GM23338 (cell line): ENCODE results near the gene RASIP1. TPM values are rescaled to one million over a fixed set of nuclear protein-coding genes. Genes with fewer than 3 reads are reported as not detected.

ENCODE experiments used
- ATAC-seq: fragments of 200-7000 bp; cut with Tn5 transposase; 3 replicates; pipeline ENCODE4 v1.9.1; 2020
- DNase-seq: peaks from one replicate; pipeline ENCODE4 v3.0.0-alpha.2; 2015; ENCODE audit warnings: low spot score
- H2AFZ ChIP-seq: fragments of 200-600 bp; sonication (generic); 2 replicates; pipeline ENCODE4 v1.8.0; 2016; ENCODE audit warnings: antibody characterized with exemption, mild to moderate bottlenecking, moderate library complexity
- H3F3A ChIP-seq: fragments of 200-600 bp; sonication (generic); replicated peaks from 2 replicates; pipeline ENCODE4 v1.8.0; 2017; ENCODE audit warnings: antibody characterized with exemption, mixed run types, low read depth
- H3K27ac ChIP-seq: fragments of 200-600 bp; sonication (generic); 2 replicates; pipeline ENCODE4 v1.6.1; 2016; ENCODE audit warnings: low read depth
- H3K27me3 ChIP-seq: fragments of 200-600 bp; sonication (generic); 2 replicates; pipeline ENCODE4 v1.8.0; 2016; ENCODE audit warnings: mild to moderate bottlenecking, mixed run types, moderate library complexity; ENCODE audit not compliant: insufficient read depth
- H3K36me3 ChIP-seq: fragments of 200-600 bp; sonication (generic); 2 replicates; pipeline ENCODE4 v1.8.0; 2016; ENCODE audit warnings: mild to moderate bottlenecking; ENCODE audit not compliant: insufficient read depth
- H3K4me1 ChIP-seq: fragments of 200-600 bp; sonication (generic); 2 replicates; pipeline ENCODE4 v1.8.0; 2016; ENCODE audit warnings: mild to moderate bottlenecking, moderate library complexity; ENCODE audit not compliant: insufficient read depth
- H3K4me2 ChIP-seq: fragments of 200-600 bp; sonication (generic); 2 replicates; pipeline ENCODE4 v1.7.1; 2017; ENCODE audit warnings: mixed run types
- H3K4me3 ChIP-seq: fragments of 200-600 bp; sonication (generic); 2 replicates; pipeline ENCODE4 v1.6.1; 2016; ENCODE audit warnings: mixed run types
- H3K79me2 ChIP-seq: fragments of 200-600 bp; sonication (generic); replicated peaks from 2 replicates; pipeline ENCODE4 v1.8.0; 2017; ENCODE audit warnings: mild to moderate bottlenecking; ENCODE audit not compliant: insufficient read depth
- H3K9me2 ChIP-seq: fragments of 200-600 bp; sonication (generic); 2 replicates; pipeline ENCODE4 v1.8.0; 2017; ENCODE audit not compliant: insufficient read depth
- H4K20me1 ChIP-seq: fragments of 200-600 bp; sonication (generic); replicated peaks from 2 replicates; pipeline ENCODE4 v1.8.0; 2017; ENCODE audit warnings: mild to moderate bottlenecking; ENCODE audit not compliant: insufficient read depth
- H3K27ac Mint-ChIP-seq: 2 replicates; pipeline ENCODE4 v1.8.0; 2020; ENCODE audit warnings: inconsistent platforms, mild to moderate bottlenecking, moderate library complexity, mixed read lengths
- H3K27me3 Mint-ChIP-seq: 3 replicates; pipeline ENCODE4 v1.8.0; 2022; ENCODE audit warnings: low read depth, mild to moderate bottlenecking, moderate library complexity, mixed read lengths, inconsistent platforms; ENCODE audit not compliant: insufficient read depth, poor library complexity
- H3K36me3 Mint-ChIP-seq: 3 replicates; pipeline ENCODE4 v1.8.0; 2021; ENCODE audit warnings: low read depth, mild to moderate bottlenecking, inconsistent platforms, moderate library complexity, mixed read lengths
- H3K4me1 Mint-ChIP-seq: 3 replicates; pipeline ENCODE4 v1.8.0; 2020; ENCODE audit warnings: mild to moderate bottlenecking, inconsistent platforms, mixed read lengths
- H3K4me3 Mint-ChIP-seq: 3 replicates; pipeline ENCODE4 v1.8.0; 2021; ENCODE audit warnings: moderate library complexity, mild to moderate bottlenecking, inconsistent platforms, mixed read lengths
- H3K9me3 Mint-ChIP-seq: 3 replicates; pipeline ENCODE4 v1.8.0; 2020; ENCODE audit warnings: moderate library complexity, mild to moderate bottlenecking, inconsistent platforms, mixed read lengths
- CREB1 ChIP-seq: fragments of 250-450 bp; sonication (Bioruptor Pico); IDR thresholded peaks from 2 replicates; pipeline ENCODE4 v1.5.0; 2020; ENCODE audit warnings: low read depth, mild to moderate bottlenecking, moderate library complexity
- ETS1 ChIP-seq: IDR thresholded peaks from 2 replicates; pipeline ENCODE4 v1.6.1; 2016; ENCODE audit warnings: antibody characterized with exemption
- EZH2 ChIP-seq: fragments of 200-600 bp; sonication (generic); IDR thresholded peaks from one replicate; pipeline ENCODE4 v1.8.0; 2017; ENCODE audit warnings: antibody characterized with exemption, mild to moderate bottlenecking, low read depth; ENCODE audit not compliant: unreplicated experiment
- EZH2phosphoT487 ChIP-seq: fragments of 200-600 bp; sonication (generic); IDR thresholded peaks from one replicate; pipeline ENCODE4 v1.8.1; 2018; ENCODE audit warnings: antibody characterized with exemption; ENCODE audit not compliant: unreplicated experiment
- JUNB ChIP-seq: IDR thresholded peaks from one replicate; pipeline ENCODE4 v1.6.1; 2016; ENCODE audit warnings: antibody characterized with exemption; ENCODE audit not compliant: unreplicated experiment
- POLR2AphosphoS5 ChIP-seq: IDR thresholded peaks from 2 replicates; pipeline ENCODE4 v1.6.1; 2016; ENCODE audit warnings: antibody characterized with exemption, low read depth
- REST ChIP-seq: IDR thresholded peaks from one replicate; pipeline ENCODE4 v1.6.1; 2018; ENCODE audit warnings: antibody characterized with exemption; ENCODE audit not compliant: unreplicated experiment
- STAT1 ChIP-seq: IDR thresholded peaks from one replicate; pipeline ENCODE4 v1.6.1; 2016; ENCODE audit warnings: antibody characterized with exemption; ENCODE audit not compliant: unreplicated experiment
- polyA plus RNA-seq: library from polyadenylated mRNA; unstranded; fragments of >200 nt; fragmentation: Nextera tagmentation; extraction: Ambion mirVana; gene quantifications from 2 replicates; pipeline ENCODE4 v1.2.1, GENCODE V29; 2016
- total RNA-seq: library from RNA; depleted of rRNA; stranded (reverse); fragments of >200 nt; shearing (Covaris generic); gene quantifications from 2 replicates; pipeline ENCODE4 v1.2.3, GENCODE V29; 2014
- TF ChIP-seq, protein P1 (sequence below), 2 experiments: fragments of 200-600 bp in 1 of 2; sonication (generic) in 1 of 2; conservative IDR thresholded peaks; 2 replicates each; pipeline versions ENCODE4 v1.5.1 to v1.6.1; 2016 to 2017; ENCODE audit warnings: antibody characterized with exemption in 2 of 2, low read depth in 2 of 2, mild to moderate bottlenecking in 2 of 2, moderate library complexity in 1 of 2

The RASIP1 gene
- total and polyA plus RNA-seq, 2 experiments from 2014 or later: 9.2 to 14.8 TPM

GRCh38 chr19:48770734-48771472, 30.5 kb upstream of the RASIP1 start:
- DNase-seq (peak; percentile 59), ATAC-seq (peak; percentile 74)
- Histone ChIP-seq H3K4me2 (no peak overlapping the region), H3K4me1 (no peaks in the 10 kb centered on the region), H3K27ac (no peak overlapping the region), H3K79me2 (no peaks in the 10 kb centered on the region), H2AFZ (peak overlapping the region; percentile 95), H3F3A (no peaks in the 10 kb centered on the region), H4K20me1 (no peaks in the 10 kb centered on the region), H3K36me3 (no peaks in the 10 kb centered on the region), H3K4me3 (no peak overlapping the region), H3K9me2 (no peaks in the 10 kb centered on the region), H3K27me3 (no peaks in the 10 kb centered on the region)
- Mint-ChIP-seq H3K4me1 (peaks cover 9% of the 10 kb centered on the region), H3K9me3 (no peaks in the 10 kb centered on the region), H3K27ac (no peak overlapping the region), H3K4me3 (no peak overlapping the region), H3K27me3 (peaks cover 4% of the 10 kb centered on the region), H3K36me3 (no peaks in the 10 kb centered on the region)
- TF ChIP-seq POLR2AphosphoS5 (no peak), ETS1 (no peak), EZH2phosphoT487 (no peak), STAT1 (no peak)
- TF ChIP-seq, protein P1, sequence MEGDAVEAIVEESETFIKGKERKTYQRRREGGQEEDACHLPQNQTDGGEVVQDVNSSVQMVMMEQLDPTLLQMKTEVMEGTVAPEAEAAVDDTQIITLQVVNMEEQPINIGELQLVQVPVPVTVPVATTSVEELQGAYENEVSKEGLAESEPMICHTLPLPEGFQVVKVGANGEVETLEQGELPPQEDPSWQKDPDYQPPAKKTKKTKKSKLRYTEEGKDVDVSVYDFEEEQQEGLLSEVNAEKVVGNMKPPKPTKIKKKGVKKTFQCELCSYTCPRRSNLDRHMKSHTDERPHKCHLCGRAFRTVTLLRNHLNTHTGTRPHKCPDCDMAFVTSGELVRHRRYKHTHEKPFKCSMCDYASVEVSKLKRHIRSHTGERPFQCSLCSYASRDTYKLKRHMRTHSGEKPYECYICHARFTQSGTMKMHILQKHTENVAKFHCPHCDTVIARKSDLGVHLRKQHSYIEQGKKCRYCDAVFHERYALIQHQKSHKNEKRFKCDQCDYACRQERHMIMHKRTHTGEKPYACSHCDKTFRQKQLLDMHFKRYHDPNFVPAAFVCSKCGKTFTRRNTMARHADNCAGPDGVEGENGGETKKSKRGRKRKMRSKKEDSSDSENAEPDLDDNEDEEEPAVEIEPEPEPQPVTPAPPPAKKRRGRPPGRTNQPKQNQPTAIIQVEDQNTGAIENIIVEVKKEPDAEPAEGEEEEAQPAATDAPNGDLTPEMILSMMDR (conservative IDR thresholded peaks at IDR 0.05; ENCODE audit: low read depth in 2 of 2): no peak

DNA sequence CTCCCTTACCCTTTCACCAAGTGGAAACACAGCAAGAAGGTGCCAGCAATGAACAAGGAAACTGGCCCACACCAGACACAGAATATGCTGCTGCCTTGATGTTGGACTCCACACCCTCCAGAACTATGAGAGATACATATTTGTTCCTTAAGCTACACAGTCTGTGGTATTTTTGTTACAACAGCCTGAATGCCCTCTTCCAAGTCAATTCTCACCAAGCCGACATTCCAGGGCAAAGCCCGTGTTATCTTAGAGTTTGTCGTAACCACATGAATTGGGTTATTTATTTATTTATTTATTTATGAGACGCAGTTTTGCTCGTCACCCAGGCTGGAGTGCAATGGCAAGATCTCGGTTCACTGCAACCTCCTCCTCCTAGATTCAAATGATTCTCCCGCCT, 29.9 kb upstream of the RASIP1 start:
- Histone ChIP-seq H3F3A (no peaks in the 10 kb centered on the region), H3K4me3 (no peak overlapping the region), H3K27ac (no peak overlapping the region), H3K4me2 (no peak overlapping the region), H3K79me2 (no peaks in the 10 kb centered on the region), H2AFZ (peak overlapping the region; percentile 95; the same call in 1 of the 2 replicates), H3K27me3 (no peaks in the 10 kb centered on the region), H3K36me3 (no peaks in the 10 kb centered on the region), H4K20me1 (no peaks in the 10 kb centered on the region), H3K4me1 (no peaks in the 10 kb centered on the region), H3K9me2 (no peaks in the 10 kb centered on the region)
- Mint-ChIP-seq H3K27ac (no peak overlapping the region), H3K9me3 (no peaks in the 10 kb centered on the region), H3K27me3 (peaks cover 4% of the 10 kb centered on the region), H3K4me3 (no peak overlapping the region), H3K4me1 (peaks cover 12% of the 10 kb centered on the region), H3K36me3 (no peaks in the 10 kb centered on the region)
- no peak for ATAC-seq
- DNase-seq: no peak
- TF ChIP-seq JUNB: no peak
- no peak for TF ChIP-seq REST
- TF ChIP-seq EZH2: no peak
- TF ChIP-seq, protein P1 (conservative IDR thresholded peaks at IDR 0.05; ENCODE audit: low read depth in 2 of 2): no peak
- TF ChIP-seq CREB1 (CRISPR knock-in tag): no peak
- no peak for TF ChIP-seq STAT1
- TF ChIP-seq EZH2phosphoT487: no peak
